Bladder microvascular endothelial cell (primary cell): ENCODE measurements around the gene GLUL. TPM values are rescaled to one million over a fixed set of nuclear protein-coding genes. Genes with fewer than 3 reads are reported as not detected.

Experiments used
- total RNA-seq: library from RNA; depleted of rRNA; stranded (reverse); fragments of >200 nt; gene quantifications from 2 replicates; pipeline ENCODE4 v1.2.3, GENCODE V29; 2014

GLUL gene
- 205 and 346 TPM in 2 replicates for total RNA-seq

GRCh38 chr1:182391362-182392049 lies at the start of gene GLUL:
GLUL (minus strand) TSS chr1:182391790; CDS start chr1:182388737, 3,053 bp downstream.

GRCh38 chr1:182400567-182400966 lies 9.0 kb upstream of the GLUL start, which contains the start of gene TEDDM1:
TEDDM1 (minus strand) TSS chr1:182400667; CDS start chr1:182400485, 182 bp downstream.

Other genes starting within 250 kb of the GLUL start
- not detected in 2 replicates for gene TEDDM1, start 8.9 kb upstream of the GLUL start, total RNA-seq
- gene RGSL1, start 58.4 kb upstream of the GLUL start, total RNA-seq = not detected in 2 replicates
- gene RNASEL, start 197.5 kb upstream of the GLUL start, total RNA-seq = 2.3 TPM in 2 replicates
- 1.1 and 3.9 TPM in 2 replicates for gene RGS16, start 212.6 kb upstream of the GLUL start, total RNA-seq